Erythroblast (primary cell): ENCODE data around the gene KCTD7.

Experiments used
- GATA1 ChIP-seq: IDR thresholded peaks from 2 replicates; pipeline ENCODE4 v1.6.1; 2011; ENCODE audit warnings: low read depth, mild to moderate bottlenecking, control low read depth, low read length, moderate library complexity
- POLR2A ChIP-seq: IDR thresholded peaks from 2 replicates; pipeline ENCODE4 v1.6.1; 2011; ENCODE audit warnings: mild to moderate bottlenecking, low read length

- TF ChIP-seq POLR2A (no peak), GATA1 (no peak)
Measured at GRCh38 chr7:66617295-66617694, 11.4 kb upstream of the KCTD7 start.
